ENCODE measurements around the gene TUBA3D.

DNA sequence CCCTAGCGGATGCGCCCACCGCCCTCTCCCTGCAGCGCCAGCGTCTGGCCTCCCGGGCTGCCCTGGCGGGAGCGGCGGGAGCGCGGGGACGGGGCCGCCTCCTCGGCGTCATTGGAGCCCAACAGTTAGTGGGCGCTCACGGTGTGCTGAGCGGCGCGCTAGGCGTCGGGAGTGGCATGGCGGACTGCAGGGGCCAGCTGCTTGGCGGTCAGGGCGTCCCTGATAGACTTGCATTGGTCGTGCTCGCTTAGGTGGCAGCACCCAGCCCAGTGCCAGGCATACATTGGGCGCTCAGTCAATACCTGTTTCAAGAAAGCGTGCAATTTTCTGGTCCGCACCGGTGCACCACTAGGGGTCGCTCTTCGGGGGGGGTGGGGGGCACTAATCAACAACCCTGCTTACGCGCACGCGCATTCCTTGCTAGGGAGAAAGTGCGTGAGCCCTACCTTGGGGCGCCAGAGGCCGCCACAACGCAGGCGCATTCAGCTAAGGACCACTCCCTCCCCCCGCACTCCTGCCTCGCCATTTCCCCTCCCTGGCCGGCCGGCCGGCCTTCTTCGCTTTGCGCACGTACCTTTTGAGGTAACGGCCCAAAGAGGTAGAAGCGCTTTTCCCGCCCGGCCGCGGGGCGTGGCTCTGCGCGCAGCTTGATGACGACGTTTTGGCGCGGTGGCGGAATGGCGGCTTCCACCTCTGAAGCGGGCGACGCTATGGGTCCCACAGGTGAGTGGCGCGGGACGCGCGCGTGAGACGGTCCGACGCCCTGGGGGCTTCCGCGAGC lies 16.7 kb downstream of the TUBA3D start:
- peak; percentile 55 for TF ChIP-seq POLR2A (IDR thresholded peaks at IDR 0.05; ENCODE audit: low read length)
- peak; percentile 76 for TF ChIP-seq MAX (IDR thresholded peaks at IDR 0.05)
- TF ChIP-seq, protein P1, sequence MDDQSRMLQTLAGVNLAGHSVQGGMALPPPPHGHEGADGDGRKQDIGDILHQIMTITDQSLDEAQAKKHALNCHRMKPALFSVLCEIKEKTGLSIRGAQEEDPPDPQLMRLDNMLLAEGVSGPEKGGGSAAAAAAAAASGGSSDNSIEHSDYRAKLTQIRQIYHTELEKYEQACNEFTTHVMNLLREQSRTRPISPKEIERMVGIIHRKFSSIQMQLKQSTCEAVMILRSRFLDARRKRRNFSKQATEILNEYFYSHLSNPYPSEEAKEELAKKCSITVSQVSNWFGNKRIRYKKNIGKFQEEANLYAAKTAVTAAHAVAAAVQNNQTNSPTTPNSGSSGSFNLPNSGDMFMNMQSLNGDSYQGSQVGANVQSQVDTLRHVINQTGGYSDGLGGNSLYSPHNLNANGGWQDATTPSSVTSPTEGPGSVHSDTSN (IDR thresholded peaks at IDR 0.05): no peak

All from A549 (cell line).